ENCODE measurements around the gene AQR.

- TF ChIP-seq ATF1 (CRISPR knock-in tag; IDR thresholded peaks at IDR 0.05) (no peak), ZNF671 (CRISPR knock-in tag; IDR thresholded peaks at IDR 0.05) (no peak)
- TF ChIP-seq, protein P1, sequence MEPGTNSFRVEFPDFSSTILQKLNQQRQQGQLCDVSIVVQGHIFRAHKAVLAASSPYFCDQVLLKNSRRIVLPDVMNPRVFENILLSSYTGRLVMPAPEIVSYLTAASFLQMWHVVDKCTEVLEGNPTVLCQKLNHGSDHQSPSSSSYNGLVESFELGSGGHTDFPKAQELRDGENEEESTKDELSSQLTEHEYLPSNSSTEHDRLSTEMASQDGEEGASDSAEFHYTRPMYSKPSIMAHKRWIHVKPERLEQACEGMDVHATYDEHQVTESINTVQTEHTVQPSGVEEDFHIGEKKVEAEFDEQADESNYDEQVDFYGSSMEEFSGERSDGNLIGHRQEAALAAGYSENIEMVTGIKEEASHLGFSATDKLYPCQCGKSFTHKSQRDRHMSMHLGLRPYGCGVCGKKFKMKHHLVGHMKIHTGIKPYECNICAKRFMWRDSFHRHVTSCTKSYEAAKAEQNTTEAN (CRISPR knock-in tag; IDR thresholded peaks at IDR 0.05): no peak
- TF ChIP-seq, protein P2, sequence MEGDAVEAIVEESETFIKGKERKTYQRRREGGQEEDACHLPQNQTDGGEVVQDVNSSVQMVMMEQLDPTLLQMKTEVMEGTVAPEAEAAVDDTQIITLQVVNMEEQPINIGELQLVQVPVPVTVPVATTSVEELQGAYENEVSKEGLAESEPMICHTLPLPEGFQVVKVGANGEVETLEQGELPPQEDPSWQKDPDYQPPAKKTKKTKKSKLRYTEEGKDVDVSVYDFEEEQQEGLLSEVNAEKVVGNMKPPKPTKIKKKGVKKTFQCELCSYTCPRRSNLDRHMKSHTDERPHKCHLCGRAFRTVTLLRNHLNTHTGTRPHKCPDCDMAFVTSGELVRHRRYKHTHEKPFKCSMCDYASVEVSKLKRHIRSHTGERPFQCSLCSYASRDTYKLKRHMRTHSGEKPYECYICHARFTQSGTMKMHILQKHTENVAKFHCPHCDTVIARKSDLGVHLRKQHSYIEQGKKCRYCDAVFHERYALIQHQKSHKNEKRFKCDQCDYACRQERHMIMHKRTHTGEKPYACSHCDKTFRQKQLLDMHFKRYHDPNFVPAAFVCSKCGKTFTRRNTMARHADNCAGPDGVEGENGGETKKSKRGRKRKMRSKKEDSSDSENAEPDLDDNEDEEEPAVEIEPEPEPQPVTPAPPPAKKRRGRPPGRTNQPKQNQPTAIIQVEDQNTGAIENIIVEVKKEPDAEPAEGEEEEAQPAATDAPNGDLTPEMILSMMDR (IDR thresholded peaks at IDR 0.05): no peak
Observed at GRCh38 chr15:34808016-34808415, 161.5 kb downstream of the AQR start.

All from WTC11 (cell line).